Measurements from ENCODE around the gene PPP1R7.

The PPP1R7 gene

DNA sequence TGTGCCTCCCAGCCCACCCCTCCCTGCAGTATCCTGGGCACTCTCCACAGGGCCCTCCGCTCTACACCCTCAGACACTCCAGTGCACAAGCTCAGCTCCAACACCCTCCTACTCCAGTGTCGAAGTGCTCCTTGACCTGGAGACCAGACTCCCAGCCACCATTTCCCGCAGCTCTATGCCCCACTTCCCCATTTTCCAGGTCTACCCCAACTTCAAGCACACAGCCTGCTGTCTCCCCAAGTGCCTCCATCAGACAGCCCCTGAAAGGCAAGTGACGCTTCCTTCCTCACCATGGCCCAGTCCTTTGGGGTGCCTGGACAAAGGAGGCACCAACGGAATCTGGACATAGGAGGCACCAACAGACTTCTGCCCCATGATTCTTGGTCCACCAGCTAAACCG lies 8.2 kb upstream of the PPP1R7 start:
- H3K4me3 ChIP-seq (replicated peaks; ENCODE audit: low read depth, low read length), result no peak overlapping the region
- H3K36me3 ChIP-seq (ENCODE audit: control insufficient read depth, insufficient read depth, low read length), result peaks cover 21% of the 10 kb centered on the region
- no peak for DNase-seq (ENCODE audit: extremely low read depth, insufficient read length)
- H3K27me3 ChIP-seq (replicated peaks; ENCODE audit: control insufficient read depth, insufficient read depth, low read length), result no peaks in the 10 kb centered on the region
- TF ChIP-seq, protein P1, sequence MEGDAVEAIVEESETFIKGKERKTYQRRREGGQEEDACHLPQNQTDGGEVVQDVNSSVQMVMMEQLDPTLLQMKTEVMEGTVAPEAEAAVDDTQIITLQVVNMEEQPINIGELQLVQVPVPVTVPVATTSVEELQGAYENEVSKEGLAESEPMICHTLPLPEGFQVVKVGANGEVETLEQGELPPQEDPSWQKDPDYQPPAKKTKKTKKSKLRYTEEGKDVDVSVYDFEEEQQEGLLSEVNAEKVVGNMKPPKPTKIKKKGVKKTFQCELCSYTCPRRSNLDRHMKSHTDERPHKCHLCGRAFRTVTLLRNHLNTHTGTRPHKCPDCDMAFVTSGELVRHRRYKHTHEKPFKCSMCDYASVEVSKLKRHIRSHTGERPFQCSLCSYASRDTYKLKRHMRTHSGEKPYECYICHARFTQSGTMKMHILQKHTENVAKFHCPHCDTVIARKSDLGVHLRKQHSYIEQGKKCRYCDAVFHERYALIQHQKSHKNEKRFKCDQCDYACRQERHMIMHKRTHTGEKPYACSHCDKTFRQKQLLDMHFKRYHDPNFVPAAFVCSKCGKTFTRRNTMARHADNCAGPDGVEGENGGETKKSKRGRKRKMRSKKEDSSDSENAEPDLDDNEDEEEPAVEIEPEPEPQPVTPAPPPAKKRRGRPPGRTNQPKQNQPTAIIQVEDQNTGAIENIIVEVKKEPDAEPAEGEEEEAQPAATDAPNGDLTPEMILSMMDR (IDR thresholded peaks at IDR 0.05; ENCODE audit: insufficient read depth, low read length, poor library complexity, severe bottlenecking), result no peak

DNA sequence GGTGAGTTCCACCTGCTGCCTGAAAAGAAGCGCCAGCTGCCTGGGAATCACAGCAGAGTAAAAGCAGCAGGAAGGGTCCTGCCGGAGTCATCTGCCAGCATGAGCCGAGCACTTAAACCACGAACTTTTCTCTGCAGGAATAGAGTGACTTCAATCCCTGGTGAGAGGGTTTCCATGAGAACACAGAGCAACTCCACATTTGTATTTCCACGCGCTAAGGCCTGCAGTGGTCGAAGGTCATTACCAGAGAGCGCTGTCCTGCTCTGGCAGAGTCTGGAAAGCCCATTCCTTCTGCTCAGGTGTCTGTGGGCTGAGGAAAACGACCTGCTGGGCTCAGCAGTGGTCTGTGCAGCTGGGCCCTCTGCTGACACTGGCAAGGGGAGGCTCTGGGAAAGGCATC lies 7.7 kb upstream of the PPP1R7 start:
- no peak overlapping the region for H3K4me3 ChIP-seq (replicated peaks; ENCODE audit: low read depth, low read length)
- TF ChIP-seq, protein P1 (IDR thresholded peaks at IDR 0.05; ENCODE audit: insufficient read depth, low read length, poor library complexity, severe bottlenecking), result no peak
- no peak for DNase-seq (ENCODE audit: extremely low read depth, insufficient read length)
- H3K27me3 ChIP-seq (replicated peaks; ENCODE audit: control insufficient read depth, insufficient read depth, low read length), result no peaks in the 10 kb centered on the region
- peaks cover 19% of the 10 kb centered on the region for H3K36me3 ChIP-seq (ENCODE audit: control insufficient read depth, insufficient read depth, low read length)

DNA sequence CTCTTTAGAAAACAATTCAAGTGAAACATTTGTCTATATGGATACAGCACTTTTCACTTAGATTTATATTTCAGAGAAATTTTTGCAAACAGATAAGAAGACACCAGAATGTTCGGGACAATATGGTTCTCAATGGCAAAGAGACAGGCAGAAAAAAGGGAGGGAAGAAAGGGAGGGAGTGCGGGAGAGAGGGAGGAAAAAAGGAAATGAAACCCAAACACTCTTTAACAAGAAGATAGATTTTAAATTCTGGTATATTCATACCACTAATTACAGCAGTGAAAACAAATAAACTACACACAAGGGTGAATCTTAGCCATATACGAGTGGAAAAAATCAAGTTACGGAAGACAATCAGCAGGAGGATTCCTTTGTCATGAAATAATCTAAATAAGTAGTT lies 4.0 kb upstream of the PPP1R7 start:
- Histone ChIP-seq H3K4me3 (replicated peaks; ENCODE audit: low read depth, low read length) (no peak overlapping the region), H3K36me3 (ENCODE audit: control insufficient read depth, insufficient read depth, low read length) (peaks cover 2% of the 10 kb centered on the region; the same call in 1 of the 2 replicates), H3K27me3 (replicated peaks; ENCODE audit: control insufficient read depth, insufficient read depth, low read length) (no peaks in the 10 kb centered on the region)
- no peak for DNase-seq (ENCODE audit: extremely low read depth, insufficient read length)
- TF ChIP-seq, protein P1 (IDR thresholded peaks at IDR 0.05; ENCODE audit: insufficient read depth, low read length, poor library complexity, severe bottlenecking), result no peak

DNA sequence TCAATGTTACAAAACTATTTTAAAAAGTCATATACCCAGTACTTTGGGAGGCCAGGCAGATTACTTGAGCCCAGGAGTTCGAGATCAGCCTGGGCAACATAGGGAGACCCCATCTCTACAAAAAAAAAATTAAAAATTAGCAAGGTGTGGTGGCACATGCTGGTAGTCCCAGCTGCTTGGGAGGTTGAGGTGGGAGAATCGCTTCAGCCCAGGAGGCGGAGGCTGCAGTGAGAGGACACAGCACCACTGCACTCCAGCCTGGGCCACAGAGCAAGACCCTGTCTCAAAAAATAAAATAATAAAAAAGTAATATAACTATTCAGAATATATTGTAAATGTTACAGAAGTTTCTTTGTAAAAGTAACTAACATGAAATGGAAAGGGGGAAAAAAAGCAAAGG lies 2.9 kb upstream of the PPP1R7 start:
- TF ChIP-seq, protein P1 (IDR thresholded peaks at IDR 0.05; ENCODE audit: insufficient read depth, low read length, poor library complexity, severe bottlenecking), result no peak
- DNase-seq (ENCODE audit: extremely low read depth, insufficient read length), result no peak
- Histone ChIP-seq H3K4me3 (replicated peaks; ENCODE audit: low read depth, low read length) (no peak overlapping the region), H3K27me3 (replicated peaks; ENCODE audit: control insufficient read depth, insufficient read depth, low read length) (no peaks in the 10 kb centered on the region), H3K36me3 (ENCODE audit: control insufficient read depth, insufficient read depth, low read length) (peaks cover 2% of the 10 kb centered on the region; the same call in 1 of the 2 replicates)

DNA sequence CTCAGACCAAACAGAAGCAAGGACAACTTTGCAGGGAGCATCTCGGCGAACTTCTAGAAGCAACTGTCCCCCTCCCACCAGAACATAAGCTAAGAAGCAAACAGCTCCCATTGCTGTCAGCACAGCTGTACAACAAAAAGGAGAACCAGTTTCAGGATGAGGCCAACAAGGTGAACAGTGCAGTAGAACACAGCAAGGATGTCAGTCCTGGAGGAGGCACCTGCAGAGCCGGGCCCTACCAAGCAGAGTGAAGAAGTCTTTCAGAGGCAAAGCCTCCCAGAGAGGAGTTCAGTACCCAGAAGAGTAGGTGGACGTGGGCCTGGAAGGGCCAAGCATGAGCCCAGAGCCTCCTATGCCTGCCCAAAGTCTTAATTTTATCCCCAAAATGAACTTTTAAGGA lies 2.0 kb upstream of the PPP1R7 start:
- no peaks in the 10 kb centered on the region; the same call in 1 of the 2 replicates for H3K36me3 ChIP-seq (ENCODE audit: control insufficient read depth, insufficient read depth, low read length)
- no peaks in the 10 kb centered on the region for H3K27me3 ChIP-seq (replicated peaks; ENCODE audit: control insufficient read depth, insufficient read depth, low read length)
- peak overlapping the region; percentile 86 for H3K4me3 ChIP-seq (replicated peaks; ENCODE audit: low read depth, low read length)
- no peak for DNase-seq (ENCODE audit: extremely low read depth, insufficient read length)
- TF ChIP-seq, protein P1 (IDR thresholded peaks at IDR 0.05; ENCODE audit: insufficient read depth, low read length, poor library complexity, severe bottlenecking), result no peak
